GM13976 (cell line): ENCODE measurements around the gene NAP1L4.

Experiments used
- DNase-seq: peaks from one replicate; pipeline ENCODE4 v3.0.0; 2012; ENCODE audit warnings: low spot score
- CTCF ChIP-seq: IDR thresholded peaks from 2 replicates; pipeline ENCODE4 v1.5.1; 2012; ENCODE audit warnings: borderline replicate concordance, mild to moderate bottlenecking; ENCODE audit not compliant: insufficient read depth; ENCODE audit errors: extremely low read depth, missing control alignments, control extremely low read depth
- in situ Hi-C: fragments of 300-500 bp; cut with MboI; formaldehyde crosslinking; loops from one replicate; pipeline ENCODE4 v1.12.0; 2022; ENCODE audit warnings: low sequenced_read_pairs, mixed read lengths, inconsistent platforms; ENCODE audit not compliant: unreplicated experiment

NAP1L4 gene

GRCh38 chr11:3020011-3020410 is 27.9 kb upstream of the NAP1L4 start:
- no peak for TF ChIP-seq CTCF
- DNase-seq, result no peak
- in situ Hi-C loops, result no loop called here

- no peak for DNase-seq
- in situ Hi-C loops, result no loop called here
- TF ChIP-seq CTCF, result no peak
Measured at GRCh38 chr11:3018596-3018995, 26.5 kb upstream of the NAP1L4 start.

GRCh38 chr11:3016861-3017260 is 24.7 kb upstream of the NAP1L4 start:
- TF ChIP-seq CTCF, result no peak
- DNase-seq, result no peak
- in situ Hi-C loops, result no loop called here

- in situ Hi-C loops, result no loop called here
- TF ChIP-seq CTCF, result no peak
- no peak for DNase-seq
Measured at GRCh38 chr11:3015796-3016195, 23.7 kb upstream of the NAP1L4 start.

DNA sequence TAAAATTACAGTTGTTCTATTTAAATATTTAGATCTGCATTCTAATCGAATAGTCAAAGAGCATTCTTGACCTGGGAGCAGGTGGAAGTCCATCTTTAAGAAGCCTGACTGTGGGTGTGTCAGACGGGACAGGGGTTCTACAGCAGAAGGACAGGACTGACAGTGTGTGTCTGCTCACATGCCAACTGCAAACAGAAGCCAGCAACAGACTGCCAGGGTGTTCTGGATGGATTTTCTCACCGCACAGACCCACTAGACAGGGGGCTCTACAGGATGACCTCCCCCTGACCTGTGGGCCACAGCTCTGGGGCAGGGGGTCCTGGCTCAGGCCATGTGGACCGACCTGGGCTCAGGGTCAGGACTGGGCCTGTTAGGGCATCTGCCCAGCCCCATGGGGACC is 22.8 kb upstream of the NAP1L4 start:
- no peak for DNase-seq
- in situ Hi-C loops, result no loop called here
- TF ChIP-seq CTCF, result no peak

DNA sequence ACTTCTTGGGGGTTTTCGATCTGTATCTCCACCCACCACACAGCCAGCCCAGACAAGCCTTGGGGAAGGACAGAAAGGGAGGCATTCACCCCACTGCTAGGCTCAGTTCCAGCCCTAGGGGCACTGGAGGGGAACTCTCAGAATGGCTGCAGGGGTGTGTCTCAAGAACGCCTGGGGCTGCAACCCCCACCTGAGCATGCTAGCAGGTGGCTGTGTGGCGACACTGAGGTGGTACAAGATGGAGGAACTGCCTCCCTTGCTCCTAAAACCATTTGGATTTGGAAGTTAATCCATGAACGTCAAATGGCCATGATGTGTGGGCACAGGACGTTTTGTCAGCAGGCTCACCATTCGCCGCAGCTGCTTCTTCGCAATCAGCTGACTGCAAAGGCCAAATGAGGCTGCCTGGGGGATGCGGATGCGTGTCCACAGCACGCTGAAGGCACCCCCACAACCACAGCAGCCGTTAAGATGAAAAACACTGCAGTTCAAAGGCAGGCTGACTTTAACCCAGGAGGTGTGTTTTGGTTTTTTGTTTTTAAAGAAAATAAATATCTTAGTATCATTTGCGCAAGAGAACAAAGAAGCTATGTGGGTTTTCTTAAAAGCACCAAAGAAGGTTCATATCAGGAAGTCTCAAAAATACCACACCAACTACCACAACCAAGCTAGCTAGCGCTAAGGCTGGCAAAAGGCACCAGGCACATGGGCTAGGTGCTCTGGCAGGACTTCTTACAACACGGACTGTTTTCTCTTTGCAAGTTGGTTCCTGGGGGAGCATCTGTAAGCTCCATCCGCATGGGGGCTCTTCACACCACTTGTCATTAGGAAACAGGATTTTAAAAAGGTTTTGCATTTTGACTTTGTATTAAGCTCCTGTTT is 22.2 kb upstream of the NAP1L4 start:
- no peak for TF ChIP-seq CTCF
- in situ Hi-C loops, result no loop called here
- DNase-seq, result no peak
